LNCAP (cell line): ENCODE results near the gene DDX54.

Experiments
- TF ChIP-seq, protein P1 (sequence below): fragments of 450-650 bp; IDR thresholded peaks from 2 replicates; pipeline ENCODE4 v1.5.1; 2017; ENCODE audit warnings: mild to moderate bottlenecking

DDX54 gene

DNA sequence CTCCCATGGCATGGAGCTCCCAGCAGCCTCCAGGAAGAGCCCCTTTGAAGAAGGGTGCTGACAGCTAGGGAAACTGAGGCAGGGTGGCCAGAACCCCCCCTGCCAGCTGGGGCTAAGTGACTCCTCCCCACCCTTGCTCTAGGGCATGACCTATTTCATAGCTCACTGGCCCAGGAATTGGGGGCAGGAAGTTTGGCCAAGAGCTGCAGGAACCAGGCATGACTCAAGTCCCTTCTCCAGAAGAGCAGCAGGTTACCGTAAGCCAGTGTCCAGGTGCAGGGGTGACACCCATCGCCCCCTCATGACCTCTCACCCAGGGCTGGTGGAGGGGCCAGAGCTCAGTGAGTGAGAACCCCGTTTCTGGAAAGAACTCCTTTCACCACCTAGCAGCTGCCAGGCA lies 51.6 kb downstream of the DDX54 start:
- TF ChIP-seq, protein P1, sequence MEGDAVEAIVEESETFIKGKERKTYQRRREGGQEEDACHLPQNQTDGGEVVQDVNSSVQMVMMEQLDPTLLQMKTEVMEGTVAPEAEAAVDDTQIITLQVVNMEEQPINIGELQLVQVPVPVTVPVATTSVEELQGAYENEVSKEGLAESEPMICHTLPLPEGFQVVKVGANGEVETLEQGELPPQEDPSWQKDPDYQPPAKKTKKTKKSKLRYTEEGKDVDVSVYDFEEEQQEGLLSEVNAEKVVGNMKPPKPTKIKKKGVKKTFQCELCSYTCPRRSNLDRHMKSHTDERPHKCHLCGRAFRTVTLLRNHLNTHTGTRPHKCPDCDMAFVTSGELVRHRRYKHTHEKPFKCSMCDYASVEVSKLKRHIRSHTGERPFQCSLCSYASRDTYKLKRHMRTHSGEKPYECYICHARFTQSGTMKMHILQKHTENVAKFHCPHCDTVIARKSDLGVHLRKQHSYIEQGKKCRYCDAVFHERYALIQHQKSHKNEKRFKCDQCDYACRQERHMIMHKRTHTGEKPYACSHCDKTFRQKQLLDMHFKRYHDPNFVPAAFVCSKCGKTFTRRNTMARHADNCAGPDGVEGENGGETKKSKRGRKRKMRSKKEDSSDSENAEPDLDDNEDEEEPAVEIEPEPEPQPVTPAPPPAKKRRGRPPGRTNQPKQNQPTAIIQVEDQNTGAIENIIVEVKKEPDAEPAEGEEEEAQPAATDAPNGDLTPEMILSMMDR: no peak

DNA sequence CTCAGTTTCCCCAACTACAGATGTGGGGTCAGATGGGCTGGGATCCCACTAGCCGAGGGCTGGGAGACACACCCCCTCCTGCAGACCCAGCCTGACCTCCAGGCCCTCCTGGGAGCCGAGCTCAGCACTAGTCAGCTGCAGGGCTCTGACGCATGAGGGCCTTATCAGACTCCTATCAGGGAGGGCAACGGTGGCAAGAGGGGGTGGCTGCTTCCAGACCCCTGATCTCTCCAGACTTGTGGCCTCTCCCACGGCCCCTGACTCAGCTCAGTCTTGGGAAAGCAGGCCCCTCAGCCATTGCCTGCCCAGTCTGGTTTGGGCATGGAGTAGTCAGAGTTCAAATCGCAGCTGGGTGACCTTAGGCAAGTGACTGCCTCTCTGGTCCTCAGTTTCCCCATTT lies 52.2 kb downstream of the DDX54 start:
- TF ChIP-seq, protein P1: no peak

DNA sequence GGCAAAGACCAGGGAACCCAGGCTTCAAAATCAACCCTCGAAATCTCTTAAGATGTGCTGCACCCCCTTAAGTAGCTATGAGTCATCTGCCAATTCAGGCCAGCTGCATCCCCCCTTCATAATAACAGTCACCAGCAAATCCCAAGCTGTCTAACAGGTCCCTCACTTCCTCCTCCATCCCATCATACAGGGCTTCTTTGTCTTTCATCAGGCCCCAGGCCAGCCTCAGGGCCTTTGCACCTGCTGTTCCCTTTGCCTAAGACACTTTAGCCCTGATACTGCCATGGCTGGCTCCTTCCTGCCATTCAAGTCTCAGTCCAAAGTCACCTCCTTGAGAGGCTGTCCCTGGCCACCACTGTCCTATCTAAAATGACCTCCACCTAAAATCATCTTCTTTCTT lies 53.7 kb downstream of the DDX54 start:
- TF ChIP-seq, protein P1: no peak

DNA sequence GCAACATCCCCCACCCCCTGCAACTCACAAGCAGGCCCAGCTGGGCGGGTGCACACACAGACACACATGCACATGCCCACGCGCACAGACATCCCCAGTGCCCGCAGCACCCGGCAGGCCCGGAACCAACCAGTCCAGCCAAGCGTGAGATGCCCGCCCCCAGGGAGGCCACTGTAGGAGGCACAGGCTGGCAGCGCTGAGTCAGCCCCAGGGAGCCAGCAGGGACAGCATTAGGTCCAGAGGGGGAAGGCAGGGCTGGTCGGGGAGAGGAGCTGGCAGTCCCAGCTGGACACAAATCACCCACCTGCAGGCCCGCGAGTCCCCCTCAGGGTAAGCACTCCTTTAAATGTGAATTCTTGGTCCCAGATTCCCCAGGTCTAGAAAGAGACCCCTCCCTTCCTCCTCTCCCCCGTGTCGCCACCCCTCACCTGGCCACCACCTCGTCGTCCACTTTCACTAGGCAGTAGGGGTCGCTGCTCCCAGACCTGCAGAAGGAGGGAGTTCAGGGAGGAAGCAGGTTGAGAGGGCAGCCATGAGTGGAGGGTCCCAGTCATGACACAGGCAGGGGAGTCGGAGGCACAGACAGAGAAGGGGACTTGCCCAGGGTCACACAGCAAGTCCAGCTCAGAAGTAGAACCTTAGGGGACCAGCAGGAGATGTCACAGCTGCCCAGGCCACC lies 54.7 kb downstream of the DDX54 start:
- TF ChIP-seq, protein P1: no peak

DNA sequence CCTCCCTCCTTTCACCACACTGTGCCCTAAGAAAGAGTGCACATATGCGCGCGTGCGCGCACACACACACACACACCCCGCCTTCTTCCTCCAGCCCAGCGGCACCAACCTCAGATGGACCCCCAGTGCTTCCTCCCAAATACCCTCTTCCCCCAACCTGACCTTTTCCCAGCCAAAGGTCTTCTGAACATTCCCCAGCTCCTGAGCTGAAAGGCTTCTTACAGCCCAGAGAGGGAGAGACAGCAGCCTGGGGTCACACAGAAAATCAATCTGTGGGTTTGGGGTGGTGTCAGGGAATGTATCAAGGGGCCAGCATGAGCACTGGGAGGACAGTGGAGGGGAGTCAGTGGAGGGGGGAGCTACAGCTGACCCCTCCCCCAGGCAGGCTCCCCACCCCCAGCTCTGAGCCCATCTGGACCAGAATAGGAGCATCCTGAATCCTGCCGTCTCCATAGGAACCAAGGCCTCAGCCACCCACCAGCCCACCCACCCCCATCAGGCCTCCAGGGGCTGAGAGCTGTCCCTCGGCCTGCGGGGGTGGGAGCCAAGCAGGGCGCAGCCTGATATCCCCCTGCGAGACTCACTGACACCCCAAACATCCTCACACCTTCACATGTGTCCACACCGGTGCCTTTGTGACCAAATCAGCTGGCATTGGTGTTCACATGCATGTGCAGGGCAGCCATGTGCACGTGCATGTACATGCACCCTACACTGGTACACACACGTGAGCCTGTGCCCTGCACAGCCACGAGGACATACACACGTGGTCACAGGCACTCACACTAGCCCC lies 55.4 kb downstream of the DDX54 start:
- TF ChIP-seq, protein P1: no peak

DNA sequence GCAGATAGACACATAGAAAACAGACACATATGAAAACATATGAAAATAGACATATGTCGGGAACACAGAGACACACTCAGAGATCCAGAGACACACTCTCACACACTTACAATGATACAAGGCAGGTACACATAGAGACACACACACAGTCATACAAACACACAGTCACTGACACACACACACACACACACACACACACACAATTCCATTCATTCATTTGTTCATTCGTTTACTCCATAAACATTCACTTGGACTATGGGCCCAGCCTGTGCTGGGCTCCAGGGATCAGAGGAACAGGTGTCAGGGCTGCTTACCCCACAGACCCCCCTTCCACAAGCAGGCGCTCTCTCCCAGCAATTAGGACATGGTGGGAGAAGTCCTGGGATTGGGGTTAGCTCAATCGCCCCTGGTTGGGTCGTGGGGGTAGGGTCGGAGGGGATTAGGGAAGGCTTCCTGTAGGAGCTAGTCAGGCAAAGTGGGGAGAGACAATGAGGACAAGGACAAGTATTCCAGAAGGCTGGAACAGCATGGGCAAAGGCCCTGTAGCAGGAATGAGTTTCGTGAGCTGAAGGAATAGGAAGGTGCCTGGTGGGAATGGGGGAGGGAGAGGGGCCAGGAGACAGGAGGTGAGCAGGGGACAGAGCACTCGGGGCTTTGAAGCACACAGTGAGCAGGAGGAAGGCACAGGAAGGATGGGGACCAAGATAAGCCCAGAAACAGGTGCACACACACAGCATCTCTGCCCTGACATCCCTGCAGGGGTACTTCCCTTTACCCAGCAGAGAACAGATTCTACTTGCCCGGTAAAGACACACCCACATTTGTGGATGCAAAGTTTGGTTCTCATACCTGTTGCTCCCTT lies 56.2 kb downstream of the DDX54 start:
- TF ChIP-seq, protein P1: no peak

DNA sequence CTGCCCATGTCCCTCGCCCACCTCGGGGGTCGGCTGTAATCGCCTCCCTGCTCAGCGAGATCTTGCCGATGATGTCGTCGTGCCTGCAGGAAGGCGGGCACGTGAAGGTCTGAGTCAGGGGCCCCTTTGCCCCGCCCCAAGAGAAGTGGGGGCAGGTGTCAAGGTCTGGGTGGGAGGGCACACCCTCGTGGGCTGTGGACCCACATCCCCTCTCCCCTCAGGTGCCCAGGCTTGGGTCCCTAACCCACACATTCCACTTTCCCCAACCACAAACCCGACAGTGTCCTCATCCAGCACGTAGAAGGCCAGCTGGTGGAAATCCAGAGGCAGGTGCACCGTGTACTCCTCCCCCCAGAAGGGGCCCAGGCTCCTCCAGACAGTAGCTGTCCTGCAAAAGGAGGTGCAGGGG lies 57.5 kb downstream of the DDX54 start:
- TF ChIP-seq, protein P1: no peak
